ENCODE measurements around the gene TMEM158.

The TMEM158 gene

GRCh38 chr3:45235409-45235808, 9.3 kb upstream of the TMEM158 start:
- H3K27ac ChIP-seq (ENCODE audit: low read length, poor library complexity, severe bottlenecking), result no peak overlapping the region
- H2BK5ac ChIP-seq (ENCODE audit: low read depth, low read length, poor library complexity, severe bottlenecking), result no peak overlapping the region
- H3K4ac ChIP-seq (ENCODE audit: low read depth in 1 of 2, low read length in 2 of 2), result no peak overlapping the region
- no peak overlapping the region for H4K8ac ChIP-seq (ENCODE audit: low read length)
- no peak overlapping the region for H4K91ac ChIP-seq (ENCODE audit: low read length)
- H2BK15ac ChIP-seq (ENCODE audit: low read depth, poor library complexity, severe bottlenecking), result no peak overlapping the region
- H3K4me3 ChIP-seq (ENCODE audit: insufficient read depth in 1 of 2, low read depth in 1 of 2, low read length in 2 of 2), result no peak overlapping the region
- no peaks in the 10 kb centered on the region for H3K79me1 ChIP-seq (replicated peaks; ENCODE audit: low read length, poor library complexity, severe bottlenecking)
- no peaks in the 10 kb centered on the region for H3K4me1 ChIP-seq (ENCODE audit: control insufficient read depth, insufficient read depth, low read depth, low read length)
- no peak overlapping the region for H3K18ac ChIP-seq (ENCODE audit: low read depth in 1 of 2, low read length in 2 of 2)
- no peak overlapping the region for H3K14ac ChIP-seq (ENCODE audit: low read length in 2 of 2)
- H2AFZ ChIP-seq (ENCODE audit: low read depth, low read length), result no peak overlapping the region
- no peak overlapping the region for H2BK12ac ChIP-seq (ENCODE audit: low read length in 2 of 2)
- no peak overlapping the region for H3K4me2 ChIP-seq (ENCODE audit: low read length, poor library complexity, severe bottlenecking)
- DNase-seq, result no peak
- no peaks in the 10 kb centered on the region for H3K9me3 ChIP-seq (ENCODE audit: control insufficient read depth, low read length)
- peaks cover 28 to 30% of the 10 kb centered on the region in 2 experiments for H3K27me3 ChIP-seq (ENCODE audit: control insufficient read depth in 1 of 2, insufficient read depth in 1 of 2, low read length in 2 of 2)
- WGBS, result 80% methylated on average over 1 of the region's 2 CpGs
- no peak overlapping the region for H3K9ac ChIP-seq (ENCODE audit: low read length)
- no peaks in the 10 kb centered on the region for H3K36me3 ChIP-seq (ENCODE audit: control insufficient read depth in 1 of 2, insufficient read depth in 2 of 2, low read depth in 1 of 2, low read length in 2 of 2)
- H2AK5ac ChIP-seq (ENCODE audit: low read length, severe bottlenecking), result no peak overlapping the region
- H2BK120ac ChIP-seq (ENCODE audit: low read depth, low read length), result no peak overlapping the region
- no peak overlapping the region for H3K23ac ChIP-seq (ENCODE audit: low read length in 2 of 2)

- no peak for DNase-seq
- no peak overlapping the region for H2AFZ ChIP-seq (ENCODE audit: low read depth, low read length)
- no peak overlapping the region for H4K8ac ChIP-seq (ENCODE audit: low read length)
- H3K23ac ChIP-seq (ENCODE audit: low read length in 2 of 2), result no peak overlapping the region
- H2AK5ac ChIP-seq (ENCODE audit: low read length, severe bottlenecking), result no peak overlapping the region
- H3K9me3 ChIP-seq (ENCODE audit: control insufficient read depth, low read length), result no peaks in the 10 kb centered on the region
- H3K14ac ChIP-seq (ENCODE audit: low read length in 2 of 2), result no peak overlapping the region
- H3K4me2 ChIP-seq (ENCODE audit: low read length, poor library complexity, severe bottlenecking), result no peak overlapping the region
- peaks cover 23 to 34% of the 10 kb centered on the region in 2 experiments for H3K27me3 ChIP-seq (ENCODE audit: control insufficient read depth in 1 of 2, insufficient read depth in 1 of 2, low read length in 2 of 2)
- H3K79me1 ChIP-seq (replicated peaks; ENCODE audit: low read length, poor library complexity, severe bottlenecking), result no peaks in the 10 kb centered on the region
- no peak overlapping the region for H2BK5ac ChIP-seq (ENCODE audit: low read depth, low read length, poor library complexity, severe bottlenecking)
- no peak overlapping the region for H3K4ac ChIP-seq (ENCODE audit: low read depth in 1 of 2, low read length in 2 of 2)
- whole genome bisulfite sequencing, result no CpG with 5 or more reads among the region's 1 CpG
- no peak overlapping the region for H4K91ac ChIP-seq (ENCODE audit: low read length)
- no peak overlapping the region for H3K27ac ChIP-seq (ENCODE audit: low read length, poor library complexity, severe bottlenecking)
- no peak overlapping the region for H2BK15ac ChIP-seq (ENCODE audit: low read depth, poor library complexity, severe bottlenecking)
- no peak overlapping the region for H3K9ac ChIP-seq (ENCODE audit: low read length)
- no peak overlapping the region for H2BK120ac ChIP-seq (ENCODE audit: low read depth, low read length)
- no peak overlapping the region for H2BK12ac ChIP-seq (ENCODE audit: low read length in 2 of 2)
- no peak overlapping the region for H3K18ac ChIP-seq (ENCODE audit: low read depth in 1 of 2, low read length in 2 of 2)
- no peaks in the 10 kb centered on the region for H3K36me3 ChIP-seq (ENCODE audit: control insufficient read depth in 1 of 2, insufficient read depth in 2 of 2, low read depth in 1 of 2, low read length in 2 of 2)
- no peak overlapping the region for H3K4me3 ChIP-seq (ENCODE audit: insufficient read depth in 1 of 2, low read depth in 1 of 2, low read length in 2 of 2)
- no peaks in the 10 kb centered on the region for H3K4me1 ChIP-seq (ENCODE audit: control insufficient read depth, insufficient read depth, low read depth, low read length)
Observed at GRCh38 chr3:45234250-45234649, 8.2 kb upstream of the TMEM158 start.

DNA sequence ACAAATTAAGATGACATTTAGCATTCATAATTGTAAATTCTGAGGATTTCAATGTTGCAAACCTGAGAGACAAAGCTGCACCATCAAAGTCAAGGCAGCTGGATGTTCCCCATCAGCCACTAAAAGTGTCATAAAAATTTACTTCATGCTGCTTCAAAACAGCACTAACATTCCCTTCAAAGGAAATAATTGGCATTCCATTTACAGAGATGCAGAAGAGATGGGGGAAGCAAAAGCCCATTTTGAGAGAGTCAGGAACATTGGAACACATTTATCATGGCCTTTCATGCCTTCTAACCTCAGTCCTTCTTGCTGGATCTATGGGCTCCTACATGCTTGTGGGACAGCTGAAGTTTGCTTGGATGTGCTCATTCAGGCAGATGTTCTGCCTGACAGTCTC, 6.4 kb upstream of the TMEM158 start:
- Histone ChIP-seq H3K79me1 (replicated peaks; ENCODE audit: low read length, poor library complexity, severe bottlenecking) (no peaks in the 10 kb centered on the region), H2BK15ac (ENCODE audit: low read depth, poor library complexity, severe bottlenecking) (no peak overlapping the region), H3K14ac (ENCODE audit: low read length in 2 of 2) (no peak overlapping the region), H2BK5ac (ENCODE audit: low read depth, low read length, poor library complexity, severe bottlenecking) (no peak overlapping the region), H3K9ac (ENCODE audit: low read length) (no peak overlapping the region), H4K91ac (ENCODE audit: low read length) (no peak overlapping the region), H3K27ac (ENCODE audit: low read length, poor library complexity, severe bottlenecking) (no peak overlapping the region), H3K4ac (ENCODE audit: low read depth in 1 of 2, low read length in 2 of 2) (no peak overlapping the region), H3K4me2 (ENCODE audit: low read length, poor library complexity, severe bottlenecking) (no peak overlapping the region), H2BK120ac (ENCODE audit: low read depth, low read length) (no peak overlapping the region), H3K27me3 (ENCODE audit: control insufficient read depth in 1 of 2, insufficient read depth in 1 of 2, low read length in 2 of 2) (peaks cover 19 to 34% of the 10 kb centered on the region in 2 experiments), H3K36me3 (ENCODE audit: control insufficient read depth in 1 of 2, insufficient read depth in 2 of 2, low read depth in 1 of 2, low read length in 2 of 2) (no peaks in the 10 kb centered on the region), H2AK5ac (ENCODE audit: low read length, severe bottlenecking) (no peak overlapping the region), H3K23ac (ENCODE audit: low read length in 2 of 2) (no peak overlapping the region), H3K4me3 (ENCODE audit: insufficient read depth in 1 of 2, low read depth in 1 of 2, low read length in 2 of 2) (no peak overlapping the region), H3K9me3 (ENCODE audit: control insufficient read depth, low read length) (no peaks in the 10 kb centered on the region), H2BK12ac (ENCODE audit: low read length in 2 of 2) (no peak overlapping the region), H2AFZ (ENCODE audit: low read depth, low read length) (no peak overlapping the region), H4K8ac (ENCODE audit: low read length) (no peak overlapping the region), H3K18ac (ENCODE audit: low read depth in 1 of 2, low read length in 2 of 2) (no peak overlapping the region), H3K4me1 (ENCODE audit: control insufficient read depth, insufficient read depth, low read depth, low read length) (no peaks in the 10 kb centered on the region)
- no peak for DNase-seq

- Histone ChIP-seq H2BK15ac (ENCODE audit: low read depth, poor library complexity, severe bottlenecking) (no peak overlapping the region), H3K4me1 (ENCODE audit: control insufficient read depth, insufficient read depth, low read depth, low read length) (peaks cover 10% of the 10 kb centered on the region), H2BK5ac (ENCODE audit: low read depth, low read length, poor library complexity, severe bottlenecking) (no peak overlapping the region), H3K23ac (ENCODE audit: low read length in 2 of 2) (no peak overlapping the region), H2AFZ (ENCODE audit: low read depth, low read length) (no peak overlapping the region), H3K14ac (ENCODE audit: low read length in 2 of 2) (no peak overlapping the region), H3K18ac (ENCODE audit: low read depth in 1 of 2, low read length in 2 of 2) (no peak overlapping the region), H3K27me3 (ENCODE audit: control insufficient read depth in 1 of 2, insufficient read depth in 1 of 2, low read length in 2 of 2) (peaks cover 17 to 35% of the 10 kb centered on the region in 2 experiments), H3K9me3 (ENCODE audit: control insufficient read depth, low read length) (no peaks in the 10 kb centered on the region), H3K79me1 (replicated peaks; ENCODE audit: low read length, poor library complexity, severe bottlenecking) (peaks cover 2% of the 10 kb centered on the region), H3K4me2 (ENCODE audit: low read length, poor library complexity, severe bottlenecking) (no peak overlapping the region), H2AK5ac (ENCODE audit: low read length, severe bottlenecking) (no peak overlapping the region), H4K8ac (ENCODE audit: low read length) (no peak overlapping the region), H3K9ac (ENCODE audit: low read length) (no peak overlapping the region), H3K27ac (ENCODE audit: low read length, poor library complexity, severe bottlenecking) (no peak overlapping the region), H4K91ac (ENCODE audit: low read length) (no peak overlapping the region), H3K36me3 (ENCODE audit: control insufficient read depth in 1 of 2, insufficient read depth in 2 of 2, low read depth in 1 of 2, low read length in 2 of 2) (peaks cover 2 to 4% of the 10 kb centered on the region in 2 experiments), H3K4ac (ENCODE audit: low read depth in 1 of 2, low read length in 2 of 2) (no peak overlapping the region), H2BK120ac (ENCODE audit: low read depth, low read length) (no peak overlapping the region), H2BK12ac (ENCODE audit: low read length in 2 of 2) (no peak overlapping the region), H3K4me3 (ENCODE audit: insufficient read depth in 1 of 2, low read depth in 1 of 2, low read length in 2 of 2) (no peak overlapping the region)
- no peak for DNase-seq
- 84% methylated on average over 4 of the region's 6 CpGs for WGBS
Observed at GRCh38 chr3:45227946-45228345, 1.9 kb upstream of the TMEM158 start.
